Stimulated activated CD8-positive, alpha-beta memory T cell treated with anti-CD3 and anti-CD28 coated beads, Interleukin-7, amount 100 ng/mL, for 48 hours (primary cell): ENCODE results near the gene C4orf54.

Source experiments
- DNase-seq, 2 donors: peaks; one replicate each; pipeline ENCODE4 v3.0.0-alpha.2; 2020; ENCODE audit warnings: low read depth in 1 of 2; ENCODE audit errors: extremely low read depth in 1 of 2

The C4orf54 gene

DNA sequence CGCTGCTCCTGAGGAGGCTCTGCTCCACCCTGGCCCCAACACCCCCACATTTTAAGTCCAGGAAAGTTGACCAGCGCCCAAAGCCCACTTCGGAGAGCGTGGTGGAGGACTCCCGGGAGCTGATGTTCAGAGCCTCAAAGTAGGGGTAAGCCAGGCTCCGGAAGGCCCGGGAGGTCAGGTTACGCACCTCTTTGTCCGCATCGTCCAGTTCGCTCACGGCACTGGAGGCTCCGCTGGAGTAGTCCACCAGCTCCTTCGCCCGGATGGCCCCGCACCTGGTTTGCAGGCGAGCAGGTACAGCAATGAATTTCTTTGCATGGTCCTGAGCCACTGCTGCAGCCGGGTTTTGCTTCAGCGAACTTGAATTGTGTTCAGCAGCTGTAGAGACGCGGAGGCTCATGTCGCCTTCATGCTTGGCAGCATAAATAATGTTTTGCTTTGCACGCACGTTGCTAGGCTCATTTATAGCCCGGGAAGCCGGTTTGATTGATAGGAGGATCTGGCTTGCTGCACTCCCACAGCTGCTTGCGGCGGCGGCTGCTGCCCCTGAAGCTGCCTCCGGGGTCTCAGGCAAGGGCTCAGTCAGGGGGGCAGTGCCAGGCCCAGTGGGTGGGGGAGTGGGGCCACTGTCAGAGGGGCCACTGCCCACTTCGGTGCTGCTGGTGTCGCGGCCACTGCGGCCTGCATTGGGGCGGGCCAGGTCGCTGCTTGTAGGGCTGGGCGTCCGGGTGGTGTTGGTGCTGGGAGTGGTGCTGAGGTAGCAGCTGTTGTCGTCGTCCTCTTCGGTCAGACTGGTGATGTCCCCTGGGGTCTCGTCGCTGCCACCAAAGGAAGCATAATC lies 4.8 kb downstream of the C4orf54 start:
- no peak for DNase-seq

DNA sequence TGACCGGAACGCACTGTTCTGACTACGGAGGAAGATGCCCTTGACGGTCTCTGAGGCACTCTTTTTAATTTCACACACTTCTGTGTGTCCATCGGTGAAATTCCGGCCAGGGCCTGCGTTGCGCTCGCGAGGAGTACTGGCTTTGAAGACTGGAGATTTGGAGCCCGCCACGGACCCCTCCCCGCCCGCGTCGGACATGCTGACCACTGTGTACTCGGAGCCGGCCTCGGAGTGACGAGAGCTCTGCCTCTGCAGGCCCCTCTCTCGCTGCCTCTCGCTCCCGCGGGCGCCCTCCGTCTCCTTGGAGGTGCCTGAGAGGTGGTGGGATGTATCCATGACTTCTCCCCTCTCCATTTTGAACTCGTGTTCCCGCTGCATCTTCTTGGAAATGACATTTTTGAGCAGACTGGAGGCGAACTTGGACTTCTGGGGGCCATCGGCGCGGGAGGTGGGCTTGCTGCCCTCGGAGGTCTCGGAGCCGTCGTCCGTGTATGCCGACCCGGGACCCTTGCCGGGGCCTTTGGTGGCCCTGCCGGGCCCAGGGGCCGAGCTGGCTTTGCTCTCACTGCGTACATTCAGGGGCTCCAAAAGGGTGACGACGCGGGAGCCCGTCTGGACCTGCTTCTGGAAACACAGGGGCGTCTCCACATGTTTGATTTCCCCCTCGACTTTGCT lies 5.7 kb downstream of the C4orf54 start:
- DNase-seq = no peak

DNA sequence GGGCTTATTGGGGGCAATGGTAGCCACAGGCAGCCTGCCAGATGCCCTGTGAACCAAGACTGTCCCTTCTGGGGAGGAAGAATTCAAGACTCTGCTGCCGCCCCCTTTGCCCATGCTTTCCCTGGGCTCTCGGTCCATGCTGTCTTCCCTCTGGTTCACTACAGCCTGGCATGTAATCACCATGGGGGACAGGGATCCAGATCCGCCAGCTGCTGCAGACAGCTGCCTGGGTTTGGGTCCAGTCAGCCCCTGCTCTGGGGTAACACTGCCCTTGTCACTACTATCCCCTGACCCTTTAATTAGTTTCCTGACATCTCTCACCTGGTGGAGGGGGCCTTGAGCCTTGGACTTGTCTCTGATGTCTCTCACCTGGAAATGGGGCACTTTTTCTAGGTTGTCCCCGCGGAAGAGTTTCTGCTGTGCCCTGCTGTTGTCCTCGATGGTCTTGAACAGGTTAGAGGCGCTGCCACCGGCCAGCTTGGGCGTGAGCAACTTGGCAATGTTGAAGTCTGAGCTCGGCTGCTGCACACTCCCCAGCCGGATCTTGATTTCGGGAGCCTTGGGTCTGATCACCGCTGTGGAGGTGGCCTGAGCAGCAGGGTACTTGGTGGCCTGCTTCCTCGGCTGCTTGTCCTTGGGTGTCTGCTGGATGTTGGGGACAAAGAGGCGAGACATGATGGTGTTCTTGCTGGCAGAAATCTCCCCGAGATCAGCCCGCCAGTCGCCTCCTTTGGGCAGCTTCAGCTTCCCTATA lies 6.4 kb downstream of the C4orf54 start:
- no peak for DNase-seq

DNA sequence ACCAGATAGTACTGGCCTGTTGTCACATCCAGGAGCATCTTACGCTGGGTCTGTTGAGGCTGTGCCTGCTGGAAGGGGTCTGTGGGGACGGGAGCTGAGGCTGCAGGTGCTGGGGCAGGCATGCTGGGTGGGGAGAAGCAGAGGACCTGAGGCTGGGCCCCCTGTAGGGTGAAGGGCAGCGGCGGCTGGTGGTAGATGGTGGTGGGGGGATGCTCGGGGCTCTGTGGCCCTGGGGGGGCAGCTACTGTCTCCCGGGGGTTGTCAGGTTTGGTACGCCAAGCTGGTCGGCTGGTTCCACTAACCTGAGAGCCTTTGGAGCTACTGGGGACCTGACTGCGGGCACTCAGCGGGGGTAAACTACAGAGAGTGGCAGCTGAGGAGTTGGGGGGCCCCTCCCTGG lies 7.8 kb downstream of the C4orf54 start:
- no peak for DNase-seq

DNA sequence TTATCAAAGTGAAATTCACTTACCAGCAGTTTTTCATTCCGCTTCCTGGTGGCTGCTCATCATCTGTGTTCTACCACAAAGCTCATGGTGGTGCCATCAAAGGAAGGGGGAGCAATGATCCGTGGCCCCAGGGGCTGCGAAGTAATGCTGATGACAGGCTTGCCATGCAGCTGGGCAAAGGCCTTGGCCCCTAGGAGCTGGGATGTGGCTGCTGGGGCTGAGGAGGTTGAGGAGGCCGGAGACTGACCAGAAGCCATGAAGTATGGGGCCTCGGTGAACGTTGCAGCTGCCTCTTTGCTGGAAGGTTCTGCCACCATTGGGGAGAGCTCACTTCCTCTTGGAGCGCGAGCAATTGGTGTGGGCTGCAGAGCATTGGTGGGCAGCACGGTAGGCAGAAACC lies 8.4 kb downstream of the C4orf54 start:
- DNase-seq = no peak

DNA sequence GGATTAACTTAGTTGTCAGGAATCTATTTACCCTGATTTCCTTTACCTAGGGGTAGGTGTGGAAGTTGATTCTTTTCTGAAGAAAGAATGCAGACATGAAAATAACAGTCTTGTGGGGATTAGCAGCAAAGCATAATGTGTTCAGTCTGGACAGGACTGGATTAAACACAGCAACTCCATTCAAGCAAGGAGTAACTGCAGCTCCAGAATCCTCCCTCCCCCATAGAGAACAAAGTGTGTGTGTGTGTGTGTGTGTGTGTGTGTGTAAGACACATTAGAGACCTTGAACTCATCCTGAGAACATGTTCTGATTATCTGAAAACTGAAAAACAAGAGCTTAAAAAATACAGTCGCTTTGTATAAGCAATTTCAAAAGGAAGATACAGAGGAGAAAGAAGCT lies 9.3 kb downstream of the C4orf54 start:
- no peak for DNase-seq

DNA sequence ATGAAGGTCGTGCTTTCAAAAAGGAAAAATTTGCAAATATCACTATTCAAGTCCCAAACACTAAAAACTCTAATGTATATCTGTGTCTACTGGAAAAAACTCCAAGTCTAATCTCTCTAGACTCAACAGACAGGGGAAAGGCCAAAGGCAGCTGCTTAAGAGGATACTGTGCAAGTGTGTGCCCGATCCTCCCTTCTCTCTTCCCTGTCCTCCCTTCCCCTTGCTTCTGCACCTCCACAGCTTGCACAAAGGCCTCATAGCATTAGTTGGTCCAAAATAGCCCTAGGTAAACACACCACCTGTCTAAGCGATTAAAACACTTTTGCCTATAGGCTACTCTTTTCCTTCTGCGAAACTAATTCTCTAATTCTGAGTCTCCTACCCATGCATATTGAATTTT lies 10.6 kb downstream of the C4orf54 start:
- no peak for DNase-seq

DNA sequence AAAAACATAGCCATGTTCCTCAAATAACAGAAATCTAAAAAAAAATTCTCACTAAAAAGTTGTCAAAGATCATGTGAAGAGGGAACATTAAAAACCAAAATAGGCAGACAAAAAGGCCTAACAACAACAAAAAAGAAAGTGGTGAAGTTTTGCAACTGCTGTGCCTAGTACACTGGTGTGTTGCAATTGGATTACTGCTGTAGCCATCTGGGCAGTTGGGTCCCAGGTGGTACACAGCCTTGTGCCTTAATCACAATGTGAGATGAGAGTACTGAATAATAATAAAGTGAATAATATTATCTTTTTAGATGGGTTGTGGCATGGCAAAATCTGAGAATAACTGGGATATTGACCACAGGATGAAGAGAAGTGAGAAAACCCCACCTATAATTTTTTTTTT lies 12.0 kb downstream of the C4orf54 start:
- no peak for DNase-seq

DNA sequence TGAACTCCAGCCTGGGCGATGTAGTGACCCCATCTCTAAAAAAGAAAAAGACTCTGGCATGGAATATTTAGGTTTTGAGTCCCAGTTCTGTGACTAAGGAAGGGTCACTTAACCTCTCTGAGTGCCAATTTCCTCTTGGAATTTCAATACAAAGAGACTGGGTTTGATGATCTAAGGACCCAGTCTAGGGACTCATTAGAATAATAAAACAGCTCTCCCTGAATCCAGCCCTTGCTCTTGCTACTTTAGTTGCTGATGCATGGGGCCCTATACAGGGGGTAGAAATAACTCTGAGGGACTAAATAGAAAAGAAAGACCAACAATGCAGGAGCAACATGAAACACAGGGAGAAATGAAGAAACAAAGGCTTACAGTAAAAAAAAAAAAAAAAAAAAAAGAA lies 12.6 kb downstream of the C4orf54 start:
- no peak for DNase-seq

DNA sequence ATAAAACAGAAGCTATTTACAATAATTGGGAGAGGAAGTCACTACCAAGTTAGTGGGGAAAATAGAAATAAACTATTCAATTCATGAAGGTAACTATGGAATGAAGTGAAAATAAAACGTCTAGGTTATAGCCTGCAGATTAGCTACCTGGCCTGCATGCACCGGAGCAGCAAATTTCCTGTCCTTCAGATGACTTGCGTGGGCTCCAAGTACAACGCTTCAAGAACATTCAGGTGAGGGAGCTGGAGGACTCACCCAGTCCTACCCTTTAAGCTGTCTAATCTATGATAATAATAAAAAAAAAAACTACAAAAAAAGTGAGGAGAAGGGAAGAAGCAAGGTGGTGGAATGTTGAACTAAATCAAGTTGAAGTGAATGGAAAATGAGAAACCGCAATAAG lies 13.2 kb downstream of the C4orf54 start:
- DNase-seq = no peak

DNA sequence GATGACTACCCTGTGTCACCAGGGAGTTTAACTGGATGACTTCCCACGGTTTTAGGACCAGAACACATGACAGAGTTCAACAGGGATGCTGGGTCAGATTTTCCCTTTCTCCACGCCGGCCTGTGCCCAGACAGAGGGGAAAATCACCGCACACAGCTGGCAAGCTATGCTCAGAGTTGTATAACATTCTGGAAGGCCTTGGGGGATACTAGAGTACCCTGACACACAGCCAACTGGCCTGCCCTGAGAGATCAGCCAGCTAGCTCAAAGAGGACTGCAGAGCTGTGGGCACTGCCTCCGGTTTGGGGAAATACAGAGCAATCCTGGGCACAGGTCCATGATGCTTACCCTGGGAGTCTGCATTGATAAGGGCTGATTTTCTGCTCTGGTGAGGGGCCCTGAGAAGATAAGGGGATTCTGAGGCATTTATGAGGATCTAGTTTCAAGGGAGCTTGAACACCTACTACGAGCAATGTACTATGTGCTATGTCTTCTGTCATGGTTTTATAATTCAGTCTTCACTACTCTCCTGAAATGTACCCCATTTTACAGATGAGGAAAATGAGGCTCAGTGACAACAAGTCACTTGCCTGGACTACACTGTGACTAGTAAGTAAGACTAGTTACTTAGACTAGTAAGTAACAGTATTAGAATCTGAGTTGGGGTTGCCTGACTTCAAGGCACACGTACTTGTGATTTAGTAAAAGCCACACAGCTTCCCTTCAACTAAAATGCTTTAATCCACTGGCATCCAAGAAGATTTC lies 14.7 kb downstream of the C4orf54 start:
- no peak for DNase-seq

DNA sequence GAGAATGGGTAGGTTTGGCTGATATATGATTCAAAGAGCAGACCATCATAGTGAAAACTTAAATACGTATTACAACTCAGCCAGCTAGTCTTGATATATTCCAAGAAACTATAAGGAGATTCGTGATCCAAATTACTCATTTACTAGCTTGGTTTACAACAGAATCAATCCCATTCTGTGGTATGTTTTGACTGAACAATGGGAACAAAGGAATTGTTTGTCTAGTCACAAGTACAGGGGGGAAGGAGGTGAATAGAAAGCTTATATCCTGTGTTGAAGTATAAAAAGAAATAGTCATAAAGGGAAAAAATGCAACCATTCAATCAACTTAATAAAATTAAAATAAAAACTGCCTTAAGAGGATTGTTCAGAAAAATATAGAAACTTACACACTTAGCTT lies 17.0 kb downstream of the C4orf54 start:
- no peak for DNase-seq

DNA sequence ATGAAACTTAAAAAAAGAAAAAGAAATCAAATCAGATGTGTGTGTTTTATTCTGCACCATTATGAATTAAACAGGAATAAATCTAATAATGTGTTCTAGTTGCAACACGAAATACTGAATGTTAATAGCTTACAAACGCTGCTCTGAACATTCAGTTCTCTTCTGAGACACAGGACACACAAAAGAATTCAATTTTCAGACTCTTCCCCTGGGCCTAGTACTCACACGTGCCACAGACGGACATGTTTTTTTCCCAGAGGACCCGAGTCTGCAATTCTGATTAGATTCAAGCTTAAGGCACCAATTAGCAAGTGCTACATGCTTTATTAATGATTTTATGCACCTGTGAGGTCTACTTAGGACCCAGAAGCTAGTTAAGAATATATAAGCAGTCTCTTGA lies 20.5 kb downstream of the C4orf54 start:
- DNase-seq = no peak

DNA sequence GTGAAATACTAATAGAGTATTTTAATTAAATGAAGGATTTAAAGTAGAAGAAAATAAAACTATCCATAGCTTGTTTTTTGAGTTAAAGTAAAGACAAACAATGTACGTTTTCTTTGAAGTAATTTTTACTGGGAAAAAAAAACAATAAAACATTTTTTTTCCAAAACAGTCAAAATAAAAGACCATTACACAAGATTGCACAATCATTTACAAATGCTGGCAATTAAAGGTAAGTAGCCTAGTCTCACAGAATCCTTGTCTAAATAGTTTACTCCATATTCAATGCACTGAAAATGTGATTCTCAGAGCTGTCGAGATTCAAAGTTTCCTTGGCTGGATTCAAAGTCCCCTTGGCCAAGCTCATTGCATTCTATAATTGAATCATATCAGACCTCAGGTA lies 21.2 kb downstream of the C4orf54 start:
- no peak for DNase-seq

DNA sequence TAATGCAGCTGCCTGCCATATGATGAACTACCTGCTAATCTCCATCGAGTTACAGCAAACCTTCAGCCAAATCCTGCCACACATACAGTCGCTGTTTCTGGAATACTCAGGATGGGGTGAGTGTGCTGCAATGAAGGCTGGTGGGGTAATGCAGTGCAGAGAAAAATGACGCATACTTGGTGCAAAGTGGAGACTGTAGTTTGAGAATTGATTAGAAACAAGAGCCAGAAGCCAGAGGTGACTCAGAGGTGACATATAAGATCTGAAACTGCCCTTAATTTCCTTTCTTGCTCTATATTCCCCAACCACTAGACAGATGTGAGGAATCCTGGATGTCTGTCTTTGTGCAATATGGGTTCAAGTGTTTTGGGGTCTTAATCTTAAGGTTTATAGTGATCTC lies 22.0 kb downstream of the C4orf54 start:
- no peak for DNase-seq

DNA sequence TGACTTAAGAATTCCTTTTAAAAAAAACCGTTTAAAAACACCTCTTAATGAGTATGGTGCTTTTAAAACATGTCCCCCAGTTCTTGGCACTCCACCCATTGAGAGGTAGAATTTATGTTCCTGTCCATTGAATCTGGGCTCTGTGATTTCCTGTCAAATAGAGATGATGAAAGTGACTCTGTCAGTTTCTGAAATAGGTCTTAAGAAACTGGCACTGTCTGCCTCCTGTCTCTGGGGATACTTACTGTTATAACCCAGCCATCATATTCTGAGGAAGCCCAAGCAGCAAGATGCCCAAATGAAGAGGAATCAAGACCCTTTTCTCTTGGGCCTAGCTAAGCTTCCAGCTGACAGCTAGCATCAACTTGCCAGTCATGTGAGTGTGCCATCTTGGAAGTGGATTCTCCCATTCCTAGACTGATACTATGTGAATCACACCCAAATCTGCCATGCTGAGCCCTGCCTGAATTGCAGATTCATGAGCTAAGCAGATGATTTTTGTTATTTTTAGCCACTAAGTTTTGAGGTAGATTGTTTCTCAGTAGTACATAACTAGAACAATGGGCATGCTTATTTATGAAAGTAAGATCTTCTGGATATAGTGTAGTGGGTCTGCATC lies 22.8 kb downstream of the C4orf54 start:
- DNase-seq = no peak

DNA sequence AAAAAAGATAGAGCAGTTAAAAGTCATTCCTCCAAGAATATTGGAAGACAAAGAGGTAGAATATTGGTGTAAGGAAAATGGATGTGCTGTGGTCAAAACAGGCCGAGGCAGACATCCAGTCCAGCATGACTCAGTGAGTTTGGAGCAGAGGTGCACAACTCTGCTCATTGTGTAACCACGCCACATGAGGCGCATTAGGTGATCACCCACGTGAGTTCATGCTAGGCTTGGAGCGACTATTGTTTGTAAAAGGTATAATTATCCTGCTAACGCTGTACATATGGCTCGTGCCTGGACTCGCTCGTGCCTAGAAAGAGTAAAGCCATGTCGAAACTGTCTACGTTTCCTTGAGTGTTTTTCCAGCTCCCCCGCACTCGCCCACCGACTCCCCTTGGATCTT lies 23.9 kb downstream of the C4orf54 start:
- no peak for DNase-seq

DNA sequence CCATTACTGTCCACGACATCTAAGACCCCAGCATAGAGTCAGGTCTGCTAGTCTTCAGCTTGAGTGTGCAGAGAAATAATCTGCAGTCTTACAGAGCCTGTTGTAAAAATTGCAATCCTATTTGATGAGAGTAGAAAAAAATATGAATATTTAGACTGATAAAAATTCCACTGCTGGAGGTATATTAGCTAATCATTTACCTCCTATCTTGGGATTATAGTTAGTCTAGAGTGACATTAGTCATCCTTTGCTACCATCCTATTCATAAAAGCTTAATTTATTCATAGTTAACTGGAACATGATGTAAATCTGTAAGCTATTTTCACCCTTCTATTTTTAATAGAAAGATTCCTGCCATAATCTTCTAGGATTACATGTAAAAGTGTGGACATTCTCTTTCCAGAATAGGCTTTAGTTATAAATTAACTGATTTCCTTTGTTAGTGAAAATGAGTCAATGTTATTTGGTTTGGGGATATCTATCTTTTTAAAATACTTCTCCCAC lies 26.7 kb downstream of the C4orf54 start:
- no peak for DNase-seq

DNA sequence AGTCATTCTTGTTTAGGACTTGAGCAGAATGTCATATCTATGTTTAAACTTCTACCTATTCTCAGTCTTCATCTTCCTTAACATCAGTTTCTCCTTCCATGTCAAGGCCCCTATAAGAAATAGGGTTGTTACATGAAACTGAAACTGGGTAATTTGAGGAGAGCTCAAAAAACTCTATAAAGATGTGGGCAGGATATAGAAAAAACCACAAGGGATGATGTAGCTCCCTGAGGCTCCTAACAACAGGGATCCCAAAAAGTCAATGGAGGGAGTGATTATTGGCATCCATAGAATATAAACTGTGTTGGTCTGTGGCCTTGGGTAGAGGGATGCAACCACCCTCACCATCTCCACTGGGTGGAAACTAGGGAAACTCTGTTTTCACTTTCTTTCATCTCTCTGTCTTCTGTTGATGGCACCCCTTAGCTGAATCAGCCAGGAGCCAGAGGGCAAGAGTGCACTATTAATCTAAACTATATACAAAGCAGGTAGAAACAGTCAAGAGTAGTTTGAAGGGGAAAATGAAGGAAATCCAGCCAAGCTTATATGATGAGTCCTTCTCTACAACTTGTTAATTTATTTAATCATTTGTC lies 27.6 kb downstream of the C4orf54 start:
- no peak for DNase-seq

DNA sequence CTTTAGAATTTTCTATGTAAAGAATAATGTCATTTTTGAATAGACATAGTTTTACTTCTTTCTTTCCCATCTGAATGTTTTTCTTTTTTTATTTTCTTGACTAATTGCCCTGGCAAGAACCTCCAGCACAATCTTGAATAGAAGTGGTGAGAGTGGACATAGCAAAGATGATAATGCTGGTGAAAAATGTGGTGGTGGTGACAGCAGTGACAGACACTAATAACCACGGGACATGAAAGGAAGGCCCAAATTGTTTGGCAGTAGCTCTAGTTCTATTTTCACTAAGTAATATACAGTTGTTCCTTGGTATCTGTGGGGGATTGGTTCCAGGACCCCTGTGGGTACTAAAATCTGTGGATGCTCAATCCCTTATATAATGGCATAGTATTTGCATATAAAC lies 29.6 kb downstream of the C4orf54 start:
- no peak for DNase-seq
